ENCODE data around the gene ZEB1.
"Not testable (repeated sequence)": the region's sequence is repeated elsewhere in the genome, so short reads cannot be mapped to it uniquely, and the experiment has no call there.

The ZEB1 gene

GRCh38 chr10:31366703-31367102 is 47.7 kb downstream of the ZEB1 start:
- DNase-seq (ENCODE audit: low read depth, low spot score), result no peak

GRCh38 chr10:31368724-31369123 is 49.7 kb downstream of the ZEB1 start:
- no peak for DNase-seq (ENCODE audit: low read depth, low spot score)

GRCh38 chr10:31372439-31372838 is 53.4 kb downstream of the ZEB1 start:
- no peak for DNase-seq (ENCODE audit: low read depth, low spot score)

- no peak for DNase-seq (ENCODE audit: low read depth, low spot score)
These were observed 55.2 kb downstream of the ZEB1 start for GRCh38 chr10:31374146-31374696.

- no peak for DNase-seq (ENCODE audit: low read depth, low spot score)
These were observed 62.2 kb downstream of the ZEB1 start for GRCh38 chr10:31381171-31381570.

- DNase-seq (ENCODE audit: low read depth, low spot score), result peak; percentile 29
These were observed 62.8 kb downstream of the ZEB1 start for GRCh38 chr10:31381766-31382316.

DNA sequence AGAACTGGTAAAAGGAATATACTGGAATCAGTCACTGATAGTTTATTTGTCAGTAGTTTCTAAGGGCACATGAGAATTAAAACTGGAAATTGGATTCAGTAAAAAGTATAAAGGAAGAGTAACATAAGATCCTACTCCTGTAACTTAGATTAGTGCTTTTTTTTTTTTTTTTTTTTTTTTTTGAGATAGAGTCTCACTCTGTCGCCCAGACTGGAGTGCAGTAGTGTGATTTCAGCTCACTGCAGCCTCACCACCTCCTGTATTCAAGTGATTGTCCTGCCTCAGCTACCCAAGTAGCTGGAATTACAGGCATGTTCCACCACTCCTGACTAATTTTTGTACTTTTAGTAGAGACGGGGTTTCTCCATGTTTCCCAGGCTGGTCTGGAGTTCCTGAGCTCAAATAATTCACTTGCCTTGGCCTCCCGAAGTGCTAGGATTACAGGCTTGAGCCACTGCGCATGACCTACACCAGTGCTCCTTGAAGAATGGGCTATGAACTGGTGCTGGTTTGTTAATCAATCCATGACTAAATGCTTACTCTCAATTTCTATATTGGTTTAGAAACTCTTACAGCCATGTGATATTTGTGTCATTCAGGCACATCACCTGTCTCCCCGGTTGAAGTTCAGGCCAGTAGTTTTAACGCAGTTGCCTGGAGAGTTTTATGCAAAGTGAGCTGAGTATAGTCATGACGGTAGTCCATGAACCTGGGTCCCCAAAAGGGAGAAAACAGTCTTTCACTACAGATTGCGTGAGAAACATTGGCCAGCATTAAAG is 65.0 kb downstream of the ZEB1 start:
- DNase-seq (ENCODE audit: low read depth, low spot score), result no peak

- no peak for DNase-seq (ENCODE audit: low read depth, low spot score)
These were observed 65.6 kb downstream of the ZEB1 start for GRCh38 chr10:31384589-31384949.

GRCh38 chr10:31390804-31391203 is 71.8 kb downstream of the ZEB1 start:
- DNase-seq (ENCODE audit: low read depth, low spot score), result no peak

- no peak for DNase-seq (ENCODE audit: low read depth, low spot score)
These were observed 74.8 kb downstream of the ZEB1 start for GRCh38 chr10:31393844-31394243.

DNA sequence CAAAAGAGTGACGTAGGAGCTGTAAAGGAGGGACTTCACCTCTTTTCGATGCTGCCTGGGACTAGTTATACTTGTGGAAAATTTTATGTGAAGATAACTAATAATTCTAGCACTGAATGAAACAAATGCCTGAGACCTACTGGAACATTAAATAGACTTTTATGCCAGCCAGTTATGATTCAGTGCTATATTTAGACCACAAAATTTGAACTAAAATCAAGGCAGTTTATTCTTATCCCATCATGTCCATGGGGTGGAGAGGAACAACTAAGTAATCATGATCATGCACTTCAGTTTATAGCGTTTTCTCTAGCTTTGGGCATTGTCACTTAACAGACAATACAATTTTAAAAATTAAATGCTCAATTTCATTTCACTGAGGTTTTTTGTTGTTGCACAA is 76.7 kb downstream of the ZEB1 start:
- no peak for DNase-seq (ENCODE audit: low read depth, low spot score)

GRCh38 chr10:31396376-31396775 is 77.4 kb downstream of the ZEB1 start:
- DNase-seq (ENCODE audit: low read depth, low spot score), result no peak

- DNase-seq (ENCODE audit: low read depth, low spot score), result no peak
These were observed 78.8 kb downstream of the ZEB1 start for GRCh38 chr10:31397852-31398251.

DNA sequence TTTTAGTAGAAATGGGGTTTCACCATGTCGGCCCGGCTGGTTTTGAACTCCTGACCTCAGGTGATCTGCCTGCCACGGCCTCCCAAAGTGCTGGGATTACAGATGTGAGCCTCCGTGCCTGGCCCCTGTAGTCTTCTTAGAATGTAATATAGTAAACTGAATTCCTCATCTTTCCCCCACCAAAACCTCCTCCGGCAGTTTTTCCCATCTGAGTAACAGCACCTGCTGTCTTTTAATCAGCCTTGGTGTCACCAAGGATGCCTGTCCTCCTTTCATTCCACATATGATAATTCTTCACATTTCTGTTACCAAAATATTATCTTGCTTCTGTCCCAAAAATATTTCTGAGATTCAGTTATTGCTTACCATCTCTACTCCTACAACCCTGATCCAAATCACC is 80.2 kb downstream of the ZEB1 start:
- no peak for DNase-seq (ENCODE audit: low read depth, low spot score)

DNA sequence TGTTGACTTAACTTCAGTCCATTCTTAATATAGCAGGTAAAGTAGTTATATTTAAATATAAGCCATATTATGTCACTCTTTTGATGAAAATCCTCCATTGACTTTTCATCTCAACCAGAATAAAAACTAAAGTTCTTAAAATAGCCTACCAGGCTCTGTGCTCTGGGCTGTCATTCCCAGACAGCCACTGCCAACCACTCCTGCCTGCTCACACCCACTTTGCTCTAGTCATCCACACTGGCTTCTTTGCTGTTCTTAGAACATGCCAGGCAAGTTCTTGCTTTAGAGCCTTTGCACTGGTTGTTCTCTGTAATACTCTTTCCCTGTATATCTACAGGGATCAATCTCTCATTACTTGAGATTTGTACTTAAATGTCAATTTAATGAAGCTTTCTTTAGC is 80.6 kb downstream of the ZEB1 start:
- peak; percentile 16 for DNase-seq (ENCODE audit: low read depth, low spot score)

- no peak for DNase-seq (ENCODE audit: low read depth, low spot score)
These were observed 82.3 kb downstream of the ZEB1 start for GRCh38 chr10:31401287-31401686.

- no peak for DNase-seq (ENCODE audit: low read depth, low spot score)
These were observed 85.6 kb downstream of the ZEB1 start for GRCh38 chr10:31404640-31405039.

- not testable (repeated sequence) for DNase-seq (ENCODE audit: low read depth, low spot score)
These were observed 86.8 kb downstream of the ZEB1 start for GRCh38 chr10:31405829-31406228.

DNA sequence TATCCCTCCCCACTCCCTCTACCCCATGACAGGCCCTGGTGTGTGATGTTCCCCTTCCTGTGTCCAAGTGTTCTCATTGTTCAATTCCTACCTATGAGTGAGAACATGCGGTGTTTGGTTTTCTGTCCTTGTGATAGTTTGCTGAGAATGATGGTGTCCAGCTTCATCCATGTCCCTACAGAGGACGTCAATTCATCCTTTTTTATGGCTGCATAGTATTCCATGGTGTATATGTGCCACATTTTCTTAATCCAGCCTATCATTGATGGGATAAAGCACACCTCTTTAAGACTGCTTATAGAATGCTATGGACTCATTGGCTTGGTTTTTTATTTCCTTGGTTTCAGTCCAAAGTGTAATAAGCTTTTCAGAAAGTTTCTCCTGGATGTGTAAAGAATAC is 93.4 kb downstream of the ZEB1 start:
- not testable (repeated sequence) for DNase-seq (ENCODE audit: low read depth, low spot score)

GRCh38 chr10:31413325-31413724 is 94.3 kb downstream of the ZEB1 start:
- DNase-seq (ENCODE audit: low read depth, low spot score), result peak; percentile 7

DNA sequence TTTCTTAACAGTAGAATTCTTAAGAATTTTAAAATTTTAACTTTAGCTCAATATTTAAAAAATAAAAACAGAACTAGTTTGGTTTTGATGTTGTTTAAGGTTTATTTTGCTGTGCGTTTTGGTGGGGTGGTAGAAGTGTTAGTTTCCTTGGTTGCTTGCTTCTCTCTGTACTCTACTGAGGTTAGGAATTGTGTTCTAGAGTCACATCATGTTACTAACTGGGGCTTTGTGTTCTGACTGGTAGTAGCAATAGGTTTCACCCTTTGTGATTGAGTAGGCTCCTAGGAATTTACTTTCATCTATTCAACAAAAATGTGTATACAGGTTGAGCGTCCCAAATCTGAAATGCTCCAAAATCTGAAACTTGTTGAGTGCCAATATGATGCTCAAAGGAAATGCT is 99.5 kb downstream of the ZEB1 start:
- no peak for DNase-seq (ENCODE audit: low read depth, low spot score)

- DNase-seq (ENCODE audit: low read depth, low spot score), result peak; percentile 80
These were observed 100.5 kb downstream of the ZEB1 start for GRCh38 chr10:31419394-31420063.

GRCh38 chr10:31421322-31421721 is 102.3 kb downstream of the ZEB1 start:
- no peak for DNase-seq (ENCODE audit: low read depth, low spot score)
